NCI-H510A treated with DMSO at 0.1 percent for 48 hours (cell line): ENCODE results near the gene REM2.

Experiments
- DNase-seq: peaks from one replicate; lab custom pipeline; 2025; lab: John Stamatoyannopoulos, UW

Gene REM2

DNA sequence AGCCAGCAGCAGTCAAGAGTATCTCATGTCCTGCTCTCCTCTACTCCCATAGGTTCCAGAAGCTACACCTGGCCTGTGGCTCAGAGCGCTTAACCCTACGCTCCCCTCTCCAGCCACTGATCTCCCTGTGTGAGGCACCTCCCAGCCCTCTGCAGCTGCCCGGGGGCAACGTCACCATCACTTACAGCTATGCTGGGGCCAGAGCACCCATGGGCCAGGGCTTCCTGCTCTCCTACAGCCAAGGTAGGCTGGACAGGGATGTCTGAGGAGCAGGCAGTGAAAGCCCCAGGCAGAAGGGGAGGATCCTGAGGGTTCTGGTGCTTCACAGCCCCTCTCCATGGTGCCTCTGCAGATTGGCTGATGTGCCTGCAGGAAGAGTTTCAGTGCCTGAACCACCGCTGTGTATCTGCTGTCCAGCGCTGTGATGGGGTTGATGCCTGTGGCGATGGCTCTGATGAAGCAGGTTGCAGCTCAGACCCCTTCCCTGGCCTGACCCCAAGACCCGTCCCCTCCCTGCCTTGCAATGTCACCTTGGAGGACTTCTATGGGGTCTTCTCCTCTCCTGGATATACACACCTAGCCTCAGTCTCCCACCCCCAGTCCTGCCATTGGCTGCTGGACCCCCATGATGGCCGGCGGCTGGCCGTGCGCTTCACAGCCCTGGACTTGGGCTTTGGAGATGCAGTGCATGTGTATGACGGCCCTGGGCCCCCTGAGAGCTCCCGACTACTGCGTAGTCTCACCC, 7.8 kb upstream of the REM2 start:
- DNase-seq: no peak

- no peak for DNase-seq
These were observed 7.2 kb upstream of the REM2 start for GRCh38 chr14:22875748-22876319.

DNA sequence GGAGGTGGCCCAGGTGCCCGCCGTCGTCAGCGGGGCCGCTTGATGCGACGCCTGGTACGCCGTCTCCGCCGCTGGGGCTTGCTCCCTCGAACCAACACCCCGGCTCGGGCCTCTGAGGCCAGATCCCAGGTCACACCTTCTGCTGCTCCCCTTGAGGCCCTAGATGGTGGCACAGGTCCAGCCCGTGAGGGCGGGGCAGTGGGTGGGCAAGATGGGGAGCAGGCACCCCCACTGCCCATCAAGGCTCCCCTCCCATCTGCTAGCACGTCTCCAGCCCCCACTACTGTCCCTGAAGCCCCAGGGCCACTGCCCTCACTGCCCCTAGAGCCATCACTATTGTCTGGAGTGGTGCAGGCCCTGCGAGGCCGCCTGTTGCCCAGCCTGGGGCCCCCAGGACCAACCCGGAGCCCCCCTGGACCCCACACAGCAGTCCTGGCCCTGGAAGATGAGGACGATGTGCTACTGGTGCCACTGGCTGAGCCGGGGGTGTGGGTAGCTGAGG, 6.0 kb upstream of the REM2 start:
- no peak for DNase-seq

DNA sequence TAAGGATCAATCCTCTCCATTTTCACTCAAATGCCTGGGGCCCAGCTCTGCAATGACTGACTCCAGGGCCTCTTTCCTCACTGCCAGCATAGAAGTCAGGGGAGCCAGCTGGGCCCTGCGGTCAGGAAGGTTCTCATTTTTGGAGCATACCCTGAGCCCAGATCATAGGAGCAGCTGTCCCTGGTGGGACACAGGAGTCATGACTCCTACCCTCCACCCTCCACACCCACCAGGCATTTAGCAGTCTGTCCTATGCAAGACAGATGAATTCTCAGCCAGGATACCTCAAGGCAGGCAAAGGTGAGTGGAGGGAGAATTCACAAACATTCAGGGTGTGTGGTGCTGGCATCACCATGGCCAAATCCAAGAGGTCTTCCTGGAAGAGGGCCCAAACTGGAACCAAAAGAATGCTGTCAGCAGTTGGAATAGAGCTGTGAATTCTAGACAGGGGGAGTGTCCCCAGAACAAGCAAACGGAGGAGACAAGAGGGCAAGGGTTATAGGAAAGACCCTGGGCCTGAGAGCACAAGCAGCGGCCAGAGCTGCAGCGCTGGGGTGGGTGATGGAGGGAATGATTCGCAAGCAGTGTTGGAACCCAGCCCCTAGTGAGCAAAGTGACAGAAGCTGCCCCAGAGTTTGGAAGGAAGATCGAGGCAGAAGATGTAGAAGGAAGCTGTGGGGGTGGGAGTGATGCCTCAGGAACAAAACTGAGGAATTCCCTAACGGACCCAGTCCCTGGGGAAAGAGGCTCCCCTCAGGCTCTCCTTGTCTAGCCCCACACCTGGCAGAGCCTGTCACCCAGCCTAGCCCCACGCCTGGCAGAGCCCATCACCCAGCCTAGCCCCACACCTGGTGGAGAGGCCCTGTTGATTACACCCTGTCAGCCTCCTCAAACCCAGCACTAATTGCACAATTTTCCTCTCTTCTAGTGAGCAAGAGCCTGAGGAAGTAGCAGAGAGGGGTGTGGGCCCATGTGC, 4.5 kb upstream of the REM2 start:
- no peak for DNase-seq

DNA sequence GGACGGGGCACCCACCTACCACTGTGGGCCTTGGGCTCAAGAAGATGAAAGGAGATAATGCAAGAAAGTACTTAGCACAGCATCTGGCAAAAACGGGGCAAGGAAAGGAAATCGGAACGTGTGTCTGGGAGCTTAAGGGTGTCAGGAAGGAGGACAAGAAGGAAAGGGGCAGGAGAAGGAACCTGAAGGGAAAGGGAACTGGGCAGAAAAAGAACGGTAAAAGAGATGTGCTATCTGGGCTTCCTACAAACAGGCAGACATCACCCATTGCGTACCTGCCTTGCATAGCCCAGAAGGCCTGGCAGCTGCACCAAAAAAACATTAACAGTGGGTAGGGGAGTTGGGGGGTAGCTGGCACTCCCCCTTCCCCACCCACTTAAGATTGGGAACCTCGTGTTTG, 958 bp upstream of the REM2 start:
- no peak for DNase-seq

DNA sequence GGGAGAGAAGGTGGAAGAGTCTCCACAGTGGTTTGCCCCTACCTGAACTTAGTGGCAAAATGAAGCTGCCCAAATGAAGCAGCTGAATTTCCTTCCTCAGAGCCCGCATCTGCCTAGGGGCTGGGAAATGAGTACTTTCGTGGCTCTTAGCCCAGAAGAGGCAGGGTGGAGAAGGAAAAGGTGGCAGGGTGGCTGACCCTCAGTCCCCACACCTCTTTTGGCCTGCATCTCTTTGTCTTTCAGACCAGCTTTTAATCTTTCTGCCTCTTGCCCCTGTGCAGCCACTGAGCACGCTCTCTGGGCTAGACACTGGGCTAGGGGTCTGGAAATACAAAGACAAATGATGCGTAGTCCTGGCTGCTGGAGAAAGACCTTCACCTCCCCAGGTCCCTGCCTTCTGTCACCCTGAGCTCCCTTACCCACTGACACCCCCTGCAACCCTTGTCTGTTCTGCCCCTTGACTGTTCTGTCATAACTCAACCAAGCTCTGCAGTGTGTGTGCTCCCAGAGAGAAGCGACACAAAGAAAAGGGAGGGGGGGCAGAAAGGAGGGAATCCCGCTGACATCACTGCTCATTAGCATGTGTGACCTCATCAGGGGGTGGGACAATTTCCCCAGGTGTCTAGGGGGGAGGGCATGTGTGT, 371 bp upstream of the REM2 start:
- DNase-seq: peak; percentile 62

GRCh38 chr14:22884076-22884737, 1.2 kb downstream of the REM2 start:
- no peak for DNase-seq

DNA sequence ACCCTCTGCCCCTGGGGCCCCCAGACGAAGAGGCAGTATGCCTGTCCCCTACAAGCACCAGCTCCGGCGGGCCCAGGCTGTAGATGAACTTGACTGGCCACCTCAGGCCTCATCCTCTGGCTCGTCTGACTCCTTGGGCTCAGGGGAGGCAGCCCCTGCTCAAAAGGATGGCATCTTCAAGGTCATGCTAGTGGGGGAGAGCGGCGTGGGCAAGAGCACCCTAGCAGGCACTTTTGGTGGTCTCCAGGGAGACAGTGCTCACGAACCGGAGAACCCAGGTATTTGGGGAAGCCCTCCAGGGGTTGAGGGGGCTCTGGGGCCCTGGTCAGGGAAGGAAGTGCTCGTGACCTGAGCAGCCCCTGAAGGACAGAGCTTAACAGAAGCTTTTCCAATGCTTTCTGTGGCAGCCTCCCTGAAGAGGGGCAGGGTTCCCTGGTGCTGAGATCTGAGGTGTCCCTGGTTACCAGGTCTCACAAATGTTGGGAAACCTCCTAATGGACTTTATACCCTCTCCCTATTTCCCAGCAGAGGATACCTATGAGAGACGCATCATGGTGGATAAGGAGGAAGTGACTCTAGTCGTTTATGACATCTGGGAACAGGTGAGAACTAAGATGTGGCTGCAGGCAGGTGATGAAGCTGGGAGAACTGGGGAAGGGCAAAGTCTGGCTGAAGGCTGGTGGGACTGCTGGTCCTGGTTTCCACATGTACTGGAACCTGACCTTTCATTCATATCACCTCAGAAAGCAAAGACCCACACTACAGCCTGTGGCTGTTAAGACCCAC, 1.9 kb downstream of the REM2 start:
- no peak for DNase-seq

- DNase-seq: no peak
These were observed 3.0 kb downstream of the REM2 start for GRCh38 chr14:22885975-22886374.

- DNase-seq: peak; percentile 84
These were observed 3.7 kb downstream of the REM2 start for GRCh38 chr14:22886500-22887259.

- DNase-seq: peak; percentile 95
These were observed 4.4 kb downstream of the REM2 start for GRCh38 chr14:22887260-22887989.

GRCh38 chr14:22887990-22888378, 5.0 kb downstream of the REM2 start:
- no peak for DNase-seq

DNA sequence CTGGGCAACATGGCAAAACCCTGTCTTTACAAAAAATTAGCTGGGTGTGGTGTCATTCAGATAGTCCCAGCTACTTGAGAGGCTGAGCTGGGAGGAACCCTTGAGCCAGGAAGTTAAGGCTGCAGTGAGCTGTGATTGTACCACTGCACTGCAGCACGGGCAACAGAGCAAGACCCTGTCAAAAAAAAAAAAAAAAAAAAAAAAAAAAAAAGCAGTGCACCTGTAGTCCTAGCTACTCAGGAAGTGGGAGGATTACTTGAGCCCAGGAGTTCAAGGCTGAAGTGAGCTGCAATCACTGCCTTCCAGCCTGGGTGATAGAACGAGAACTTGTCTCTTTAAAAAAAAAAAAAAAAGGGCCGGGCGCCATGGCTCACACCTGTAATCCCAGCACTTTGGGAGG, 5.6 kb downstream of the REM2 start:
- DNase-seq: no peak

DNA sequence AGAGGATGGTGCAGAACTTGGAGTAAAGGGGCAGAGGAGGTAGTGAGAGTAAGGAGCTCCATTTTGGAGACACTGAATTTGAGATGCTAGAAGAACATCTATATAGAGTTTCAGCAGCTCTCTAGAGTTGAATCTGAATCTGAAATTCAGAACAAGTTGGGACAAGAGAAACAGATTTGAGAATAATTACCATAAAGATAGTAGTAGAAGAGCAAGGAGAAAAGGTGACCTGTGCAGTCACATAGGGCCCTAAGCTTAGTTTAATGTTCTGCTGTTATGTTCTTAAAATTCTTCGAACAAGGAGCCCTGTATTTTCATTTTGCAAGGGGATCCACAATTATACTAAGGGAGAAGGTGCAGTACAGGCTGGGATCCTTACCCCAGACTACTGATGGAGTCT, 7.4 kb downstream of the REM2 start:
- no peak for DNase-seq

DNA sequence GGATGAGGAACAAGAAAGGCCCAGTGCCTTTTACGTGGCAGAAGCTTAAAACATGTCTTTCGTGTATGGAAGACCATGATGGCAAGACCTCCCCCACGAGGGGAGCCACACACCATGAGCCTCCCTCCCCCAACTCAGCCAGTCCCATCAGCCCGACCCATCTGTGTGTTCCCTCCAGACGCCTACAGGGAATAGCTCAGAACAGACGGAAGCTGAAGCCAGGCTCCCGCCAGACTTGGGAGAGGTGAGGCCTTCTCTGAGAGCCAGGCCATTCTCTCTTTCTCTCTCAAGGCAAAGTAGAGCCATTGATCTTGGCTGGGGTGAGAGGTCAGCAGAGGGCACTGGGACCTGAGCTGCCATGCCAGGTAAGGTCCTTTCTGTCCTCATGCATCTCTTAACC, 9.5 kb downstream of the REM2 start:
- no peak for DNase-seq

GRCh38 chr14:22893706-22894105, 10.7 kb downstream of the REM2 start:
- no peak for DNase-seq

DNA sequence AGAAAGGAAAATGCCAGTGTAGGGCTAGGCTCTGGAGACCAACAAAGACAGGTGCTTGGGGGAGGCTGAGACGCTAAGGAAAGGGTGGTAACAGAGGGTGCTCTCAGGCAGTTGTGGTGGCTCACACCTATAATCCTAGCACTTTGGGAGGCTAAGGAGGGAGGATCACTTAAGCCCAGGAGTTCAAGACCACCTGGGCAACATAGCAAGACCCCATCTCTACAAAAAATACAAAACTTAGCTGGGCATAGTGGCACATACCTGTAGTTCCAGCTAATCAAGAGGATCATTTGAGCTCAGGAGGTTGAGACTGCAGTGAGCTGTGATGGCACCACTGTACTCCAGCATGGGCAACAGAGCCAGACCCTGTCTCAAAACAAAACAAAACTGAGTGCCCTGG, 12.4 kb downstream of the REM2 start:
- no peak for DNase-seq

DNA sequence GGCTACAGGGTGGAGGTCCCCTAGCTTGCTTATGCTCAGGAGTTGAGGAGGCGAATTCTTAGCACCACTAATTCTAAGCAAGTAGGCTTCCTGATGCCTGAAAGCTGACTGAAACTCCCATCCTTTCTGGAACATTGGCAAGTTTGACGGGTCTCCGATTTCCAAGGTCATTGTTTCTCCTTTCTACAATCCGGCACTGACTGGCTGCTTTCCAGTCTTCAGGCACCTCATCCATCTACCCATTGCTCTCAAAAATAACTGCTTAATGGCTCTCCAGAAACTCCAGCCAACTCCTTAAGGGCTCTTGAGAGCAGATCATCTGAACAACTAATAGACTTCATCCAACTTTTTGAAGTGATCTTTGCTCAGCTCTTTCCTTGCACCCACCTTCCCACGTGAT, 13.3 kb downstream of the REM2 start:
- no peak for DNase-seq

DNA sequence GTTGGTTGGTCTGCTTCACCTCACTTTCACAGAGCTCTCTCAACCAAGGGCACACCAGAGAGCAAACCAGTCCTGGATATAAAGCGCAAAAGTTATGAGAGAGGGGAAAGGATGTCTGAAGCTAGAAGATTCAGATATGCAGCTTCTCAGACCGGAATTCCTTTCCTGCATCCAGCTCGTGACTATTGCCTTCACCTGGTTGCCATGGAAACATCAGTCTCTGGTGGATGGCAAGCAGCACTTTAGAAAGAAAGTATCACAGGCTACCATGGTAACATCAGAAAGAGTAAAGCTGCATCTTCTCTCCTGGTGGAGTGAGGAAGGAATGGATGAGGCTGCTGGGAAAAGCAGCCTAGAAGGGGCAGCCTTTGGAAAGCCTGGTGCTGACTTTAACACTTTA, 13.7 kb downstream of the REM2 start:
- DNase-seq: no peak
